Measurements from ENCODE around the gene RAD51B. TPM values are rescaled to one million over a fixed set of nuclear protein-coding genes. Genes with fewer than 3 reads are reported as not detected.

Gene RAD51B
- total RNA-seq, 1 experiment from 2014 or later = 23.3 TPM

- no peak for DNase-seq (ENCODE audit: low spot score)
- no peak for TF ChIP-seq EZH2 (IDR thresholded peaks at IDR 0.05; ENCODE audit: borderline replicate concordance, low read depth, low read length, poor library complexity, severe bottlenecking)
- TF ChIP-seq CTCF (conservative IDR thresholded peaks at IDR 0.05; ENCODE audit: low read depth, low read length) = no peak
- Histone ChIP-seq H3K4me3 (ENCODE audit: low read depth, low read length, poor library complexity, severe bottlenecking) (no peak overlapping the region), H3K27ac (ENCODE audit: low read depth, low read length, poor library complexity, severe bottlenecking) (no peak overlapping the region), H3K4me1 (ENCODE audit: insufficient read depth, low read length, poor library complexity, severe bottlenecking) (no peaks in the 10 kb centered on the region), H3K36me3 (ENCODE audit: insufficient read depth, low read length, poor library complexity, severe bottlenecking) (no peaks in the 10 kb centered on the region), H3K27me3 (replicated peaks; ENCODE audit: insufficient read depth, low read depth, low read length, poor library complexity) (no peaks in the 10 kb centered on the region), H3K9me3 (ENCODE audit: low read depth, low read length, poor library complexity, severe bottlenecking) (no peaks in the 10 kb centered on the region)
- intact Hi-C loops (cut with micrococcal nuclease; ENCODE audit: unreplicated experiment) = no loop called here
- POLR2A ChIA-PET (ENCODE audit: low non-redundant PET) = no interaction called here
- CTCF ChIA-PET = no interaction called here
- BruUV-seq (replicated peaks) = no TSS peak
These were observed 805.1 kb downstream of the RAD51B start for GRCh38 chr14:68624541-68625220.

DNA sequence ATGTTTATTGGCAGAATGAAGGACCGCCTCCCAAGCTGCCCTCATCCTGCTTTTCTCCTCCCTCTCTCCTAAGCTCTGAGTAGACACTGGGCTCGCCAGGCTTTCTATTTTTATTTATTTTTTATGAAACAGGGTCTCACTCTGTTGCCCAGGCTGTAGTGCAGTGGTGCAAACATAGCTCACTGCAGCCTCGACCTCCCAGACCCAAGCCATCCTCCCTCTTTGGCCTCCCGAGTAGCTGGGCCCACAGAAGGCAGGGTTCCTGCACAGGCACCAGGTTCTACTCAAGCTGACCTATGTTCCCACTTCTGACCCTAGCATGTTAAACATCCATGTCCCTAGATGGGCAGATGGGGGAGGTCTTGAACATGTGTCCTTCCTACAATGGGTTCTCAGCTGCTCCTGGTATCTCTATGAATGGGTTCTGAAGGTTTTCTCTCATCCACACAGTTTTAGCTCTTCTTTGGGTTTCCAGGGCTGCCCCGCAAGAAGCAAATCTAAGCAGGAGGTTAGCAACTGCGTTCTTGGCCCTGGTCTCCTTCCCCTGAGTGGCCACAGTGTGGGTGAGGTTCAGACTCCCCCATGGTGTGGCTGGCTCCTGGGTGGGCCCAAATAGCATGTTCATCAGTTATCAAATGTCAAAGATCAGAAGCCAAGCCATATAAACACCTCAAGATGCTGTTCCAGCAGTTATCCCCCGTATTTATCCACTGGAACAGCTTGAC is 805.9 kb downstream of the RAD51B start:
- BruUV-seq (replicated peaks) = no TSS peak
- ChIA-PET POLR2A (ENCODE audit: low non-redundant PET) (no interaction called here), CTCF (no interaction called here)
- H3K4me3 ChIP-seq (ENCODE audit: low read depth, low read length, poor library complexity, severe bottlenecking) = no peak overlapping the region
- no peaks in the 10 kb centered on the region for H3K27me3 ChIP-seq (replicated peaks; ENCODE audit: insufficient read depth, low read depth, low read length, poor library complexity)
- DNase-seq (ENCODE audit: low spot score) = no peak
- H3K4me1 ChIP-seq (ENCODE audit: insufficient read depth, low read length, poor library complexity, severe bottlenecking) = peaks cover 3% of the 10 kb centered on the region
- no peaks in the 10 kb centered on the region for H3K36me3 ChIP-seq (ENCODE audit: insufficient read depth, low read length, poor library complexity, severe bottlenecking)
- no peak for TF ChIP-seq EZH2 (IDR thresholded peaks at IDR 0.05; ENCODE audit: borderline replicate concordance, low read depth, low read length, poor library complexity, severe bottlenecking)
- TF ChIP-seq CTCF (conservative IDR thresholded peaks at IDR 0.05; ENCODE audit: low read depth, low read length) = no peak
- intact Hi-C loops (cut with micrococcal nuclease; ENCODE audit: unreplicated experiment) = no loop called here
- no peaks in the 10 kb centered on the region for H3K9me3 ChIP-seq (ENCODE audit: low read depth, low read length, poor library complexity, severe bottlenecking)
- H3K27ac ChIP-seq (ENCODE audit: low read depth, low read length, poor library complexity, severe bottlenecking) = no peak overlapping the region

DNA sequence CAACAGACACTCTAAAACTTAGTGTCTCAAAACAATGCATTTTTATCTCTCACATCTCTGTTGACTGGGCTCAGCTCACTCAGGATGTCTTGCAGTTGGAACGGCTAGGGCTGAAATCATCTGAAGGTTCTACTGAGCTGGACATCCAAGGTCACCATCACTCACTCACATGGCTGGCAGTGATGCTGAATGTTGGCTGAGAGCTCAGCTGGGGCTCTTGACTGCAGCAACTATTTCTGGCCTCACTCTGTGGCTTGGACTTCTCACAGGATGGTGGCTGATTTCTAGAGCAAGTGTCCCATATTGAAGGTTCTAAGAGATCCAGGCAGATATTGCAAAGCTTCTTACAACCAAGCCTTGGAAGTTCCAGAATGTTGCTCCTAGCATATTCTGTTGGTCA is 806.8 kb downstream of the RAD51B start:
- Histone ChIP-seq H3K27me3 (replicated peaks; ENCODE audit: insufficient read depth, low read depth, low read length, poor library complexity) (no peaks in the 10 kb centered on the region), H3K4me1 (ENCODE audit: insufficient read depth, low read length, poor library complexity, severe bottlenecking) (peaks cover 12% of the 10 kb centered on the region), H3K9me3 (ENCODE audit: low read depth, low read length, poor library complexity, severe bottlenecking) (no peaks in the 10 kb centered on the region), H3K27ac (ENCODE audit: low read depth, low read length, poor library complexity, severe bottlenecking) (no peak overlapping the region), H3K36me3 (ENCODE audit: insufficient read depth, low read length, poor library complexity, severe bottlenecking) (no peaks in the 10 kb centered on the region), H3K4me3 (ENCODE audit: low read depth, low read length, poor library complexity, severe bottlenecking) (no peak overlapping the region)
- BruUV-seq (replicated peaks) = no TSS peak
- POLR2A ChIA-PET (ENCODE audit: low non-redundant PET) = no interaction called here
- CTCF ChIA-PET = no interaction called here
- no peak for DNase-seq (ENCODE audit: low spot score)
- intact Hi-C loops (cut with micrococcal nuclease; ENCODE audit: unreplicated experiment) = no loop called here
- TF ChIP-seq EZH2 (IDR thresholded peaks at IDR 0.05; ENCODE audit: borderline replicate concordance, low read depth, low read length, poor library complexity, severe bottlenecking) (no peak), CTCF (conservative IDR thresholded peaks at IDR 0.05; ENCODE audit: low read depth, low read length) (no peak)

Measured in A673 (cell line).